Testis (tissue), 3 donors: Measurements from ENCODE around the gene ENDOV. TPM values are rescaled to one million over a fixed set of nuclear protein-coding genes. Genes with fewer than 3 reads are reported as not detected.

Experiments used
- DNase-seq: peaks from one replicate; pipeline ENCODE4 v3.0.0-alpha.2; 2019
- H3K27ac ChIP-seq, 2 donors: fragments of 200-600 bp; sonication (generic); one replicate each; pipeline ENCODE4 v1.5.1; 2019
- H3K27me3 ChIP-seq: fragments of 200-600 bp; sonication (generic); one replicate; pipeline ENCODE4 v1.5.1; 2019
- H3K36me3 ChIP-seq: fragments of 200-600 bp; sonication (generic); one replicate; pipeline ENCODE4 v1.5.1; 2017; ENCODE audit warnings: low read depth; ENCODE audit errors: missing control alignments
- H3K4me1 ChIP-seq: fragments of 200-600 bp; sonication (generic); one replicate; pipeline ENCODE4 v1.5.1; 2019
- H3K4me3 ChIP-seq, 2 donors: fragments of 200-600 bp; sonication (generic); one replicate each; pipeline ENCODE4 v1.5.1; 2017 to 2019
- H3K9me3 ChIP-seq: fragments of 200-600 bp; sonication (generic); one replicate; pipeline ENCODE4 v1.5.1; 2017
- POLR2A ChIP-seq: fragments of 450-650 bp; IDR thresholded peaks from one replicate; pipeline ENCODE4 v1.6.1; 2017; ENCODE audit warnings: antibody characterized with exemption, mild to moderate bottlenecking, moderate library complexity
- WGBS, 2 donors: methylation state at CpG; one replicate each; pipeline ENCODE4 v1.1.5; 2018; 5-methylcytosine and 5-hydroxymethylcytosine counted together
- intact Hi-C: fragments of 100-400 bp; cut with DNase I; formaldehyde crosslinking; loops from one replicate; pipeline ENCODE4 v1.15.1; 2023; ENCODE audit warnings: low total_unique reads
- polyA plus RNA-seq: library from polyadenylated mRNA; stranded (reverse); fragments of 350-450 nt; fragmentation: Illumina TruSeq; extraction: RNeasy Lipid Tissue Mini Kit (QIAGEN cat#74804); gene quantifications from one replicate; pipeline ENCODE4 v1.2.3, GENCODE V29; 2014; ENCODE audit warnings: low read depth, low replicate concordance; ENCODE audit not compliant: insufficient read depth
- total RNA-seq, 2 donors: library from RNA; depleted of rRNA; stranded (reverse); fragments of >200 nt; gene quantifications; one replicate each; pipeline ENCODE4 v1.2.3, GENCODE V29; 2016
- TF ChIP-seq, protein P1 (sequence below), 3 experiments: fragments of 450-650 bp in 2 of 3; fragments of 200-600 bp in 1 of 3; sonication (generic) in 1 of 3; IDR thresholded peaks; one replicate each; pipeline ENCODE4 v1.5.1; 2016 to 2019; ENCODE audit warnings: antibody characterized with exemption in 3 of 3, mild to moderate bottlenecking in 2 of 3, moderate library complexity in 1 of 3

The ENDOV gene
- total and polyA plus RNA-seq, 3 donors from 2014 or later = 41.4 to 63.9 (median 55.2) TPM

DNA sequence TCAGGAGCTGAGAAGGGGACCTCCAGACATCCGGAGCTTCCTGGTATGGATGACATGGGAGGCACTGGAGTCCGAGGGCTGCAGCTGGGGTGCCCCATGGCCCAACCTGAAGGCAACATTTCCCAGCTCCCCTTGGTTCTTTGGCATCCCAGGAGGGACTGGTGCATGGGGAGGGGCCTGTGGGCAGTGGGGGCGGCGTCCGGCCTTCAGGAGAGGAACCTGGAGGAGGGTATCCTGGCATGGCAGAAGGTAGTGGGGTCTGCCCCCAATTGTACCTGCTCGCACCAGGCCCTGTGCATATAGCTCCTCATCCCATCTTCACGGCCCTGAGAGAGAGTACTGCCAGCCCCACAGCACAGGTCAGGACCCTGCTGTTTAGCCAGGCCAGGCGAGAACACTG, 49.5 kb downstream of the ENDOV start:
- no peak for TF ChIP-seq POLR2A
- TF ChIP-seq, protein P1, sequence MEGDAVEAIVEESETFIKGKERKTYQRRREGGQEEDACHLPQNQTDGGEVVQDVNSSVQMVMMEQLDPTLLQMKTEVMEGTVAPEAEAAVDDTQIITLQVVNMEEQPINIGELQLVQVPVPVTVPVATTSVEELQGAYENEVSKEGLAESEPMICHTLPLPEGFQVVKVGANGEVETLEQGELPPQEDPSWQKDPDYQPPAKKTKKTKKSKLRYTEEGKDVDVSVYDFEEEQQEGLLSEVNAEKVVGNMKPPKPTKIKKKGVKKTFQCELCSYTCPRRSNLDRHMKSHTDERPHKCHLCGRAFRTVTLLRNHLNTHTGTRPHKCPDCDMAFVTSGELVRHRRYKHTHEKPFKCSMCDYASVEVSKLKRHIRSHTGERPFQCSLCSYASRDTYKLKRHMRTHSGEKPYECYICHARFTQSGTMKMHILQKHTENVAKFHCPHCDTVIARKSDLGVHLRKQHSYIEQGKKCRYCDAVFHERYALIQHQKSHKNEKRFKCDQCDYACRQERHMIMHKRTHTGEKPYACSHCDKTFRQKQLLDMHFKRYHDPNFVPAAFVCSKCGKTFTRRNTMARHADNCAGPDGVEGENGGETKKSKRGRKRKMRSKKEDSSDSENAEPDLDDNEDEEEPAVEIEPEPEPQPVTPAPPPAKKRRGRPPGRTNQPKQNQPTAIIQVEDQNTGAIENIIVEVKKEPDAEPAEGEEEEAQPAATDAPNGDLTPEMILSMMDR (IDR thresholded peaks at IDR 0.05) = no peak
- Histone ChIP-seq H3K27me3 (no peaks in the 10 kb centered on the region), H3K36me3 (no peaks in the 10 kb centered on the region), H3K27ac (no peak overlapping the region), H3K4me3 (no peak overlapping the region), H3K9me3 (no peaks in the 10 kb centered on the region), H3K4me1 (no peaks in the 10 kb centered on the region)
- intact Hi-C loops = no loop called here
- 69 to 76% methylated on average over 4 to 8 of the region's 8 CpGs for WGBS, 2 donors
- DNase-seq = no peak

DNA sequence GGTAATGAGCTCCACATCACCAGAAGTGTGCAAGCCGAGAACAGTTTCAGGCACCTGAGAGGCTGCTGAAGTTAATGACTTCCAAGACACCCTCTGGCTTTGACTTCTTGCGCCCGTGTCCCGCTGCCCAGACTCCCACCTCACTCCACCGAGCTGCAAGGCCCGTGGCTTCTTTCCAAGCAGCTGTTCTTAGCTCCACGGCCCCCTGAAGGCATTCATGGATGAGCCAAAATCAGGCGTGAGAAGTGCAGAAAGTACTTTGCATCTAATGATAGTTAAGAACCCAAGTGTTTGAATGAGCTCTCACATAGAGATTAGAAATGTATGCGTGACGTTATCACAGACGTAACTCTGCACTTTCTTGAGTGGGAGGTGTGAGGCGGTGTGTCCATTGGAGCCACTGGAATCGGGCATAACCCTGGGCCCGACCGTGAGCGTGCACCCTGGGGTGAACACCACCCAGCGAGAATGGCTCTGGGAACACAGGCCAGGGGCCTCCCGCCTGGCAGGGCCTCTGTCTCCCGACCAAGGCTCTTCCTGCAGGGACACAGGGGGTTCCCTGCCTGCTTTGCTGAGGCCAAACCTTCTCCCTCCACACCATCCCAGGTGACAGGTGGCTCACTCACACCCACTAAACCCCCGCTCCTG, 50.5 kb downstream of the ENDOV start:
- 52 to 58% methylated on average over 13 to 20 of the region's 20 CpGs for WGBS, 2 donors
- Histone ChIP-seq H3K27ac (no peak overlapping the region), H3K9me3 (no peaks in the 10 kb centered on the region), H3K4me3 (no peak overlapping the region), H3K36me3 (no peaks in the 10 kb centered on the region), H3K27me3 (no peaks in the 10 kb centered on the region), H3K4me1 (no peaks in the 10 kb centered on the region)
- DNase-seq = no peak
- intact Hi-C loops = no loop called here
- TF ChIP-seq, protein P1 (IDR thresholded peaks at IDR 0.05) = no peak

DNA sequence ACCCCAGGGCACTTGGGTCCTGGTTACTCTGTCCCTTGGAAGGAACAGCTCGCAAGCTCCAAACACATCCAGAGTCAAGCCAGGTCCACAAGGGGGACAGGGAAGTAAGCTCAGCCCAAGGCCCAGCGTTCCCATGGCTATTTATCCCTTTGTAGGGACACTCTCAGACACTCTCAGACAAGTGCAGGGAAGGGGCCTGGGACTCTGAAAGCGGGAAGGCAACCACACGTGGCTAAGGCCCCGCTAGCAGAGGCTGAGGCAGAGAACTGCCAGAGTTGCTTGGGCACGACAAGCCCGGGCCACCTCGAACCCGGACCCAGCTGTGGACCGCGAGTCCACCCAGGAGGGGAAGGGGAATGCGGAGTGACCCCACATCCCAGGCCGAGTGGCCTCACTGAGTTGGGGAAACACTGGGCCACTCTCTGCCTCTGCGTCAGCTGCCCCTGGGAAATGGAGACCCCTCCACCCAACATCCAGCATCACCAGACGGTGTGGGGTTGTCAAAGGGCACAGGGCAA, 51.3 kb downstream of the ENDOV start:
- WGBS, 2 donors = 84 to 87% methylated on average over 10 to 15 of the region's 15 CpGs
- Histone ChIP-seq H3K4me1 (no peaks in the 10 kb centered on the region), H3K4me3 (no peak overlapping the region), H3K36me3 (no peaks in the 10 kb centered on the region), H3K9me3 (no peaks in the 10 kb centered on the region), H3K27ac (no peak overlapping the region), H3K27me3 (no peaks in the 10 kb centered on the region)
- intact Hi-C loops = no loop called here
- TF ChIP-seq POLR2A = no peak
- TF ChIP-seq, protein P1 (IDR thresholded peaks at IDR 0.05) = no peak
- no peak for DNase-seq

DNA sequence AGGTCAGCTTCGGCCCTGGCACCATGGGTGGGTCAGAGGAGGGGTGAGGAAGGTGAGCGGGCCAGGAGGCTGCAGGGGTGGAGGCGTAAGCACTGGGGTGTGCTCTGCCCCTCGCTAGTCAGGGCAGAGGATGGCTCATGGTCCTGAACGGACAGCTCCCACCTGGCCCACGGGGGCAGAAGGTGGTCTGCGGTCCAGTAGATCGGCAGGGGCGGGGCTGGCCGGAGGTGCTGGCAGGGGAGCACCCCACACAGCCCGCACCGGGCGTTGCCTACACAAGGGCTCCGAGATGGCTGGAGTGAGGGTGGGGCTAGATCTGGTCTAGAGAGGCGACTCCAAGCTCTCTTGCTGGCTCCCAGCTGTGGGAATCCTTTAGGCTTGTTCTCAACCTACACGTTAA, 53.3 kb downstream of the ENDOV start:
- WGBS, 2 donors = 36 to 49% methylated on average over 15 to 16 of the region's 16 CpGs
- H3K4me3 ChIP-seq = no peak overlapping the region

More for the DNA sequence above, 53.3 kb downstream of the ENDOV start:
- DNase-seq = no peak
- no peak overlapping the region for H3K27ac ChIP-seq
- no peaks in the 10 kb centered on the region for H3K4me1 ChIP-seq
- H3K27me3 ChIP-seq = no peaks in the 10 kb centered on the region
- no peaks in the 10 kb centered on the region for H3K36me3 ChIP-seq
- intact Hi-C loops = no loop called here
- no peaks in the 10 kb centered on the region for H3K9me3 ChIP-seq
- no peak for TF ChIP-seq POLR2A
- TF ChIP-seq, protein P1 (IDR thresholded peaks at IDR 0.05) = no peak
